Trophoblast cell (in vitro differentiated cells and primary cell): ENCODE results near the gene TNS1.

Source experiments
- DNase-seq, 2 donors: peaks; one replicate each; pipeline ENCODE4 v3.0.0-alpha.2; 2016
- H2AFZ ChIP-seq: 2 replicates; pipeline ENCODE4 v1.6.1; 2013; ENCODE audit warnings: low read length, moderate library complexity, mild to moderate bottlenecking; ENCODE audit not compliant: insufficient read depth, poor library complexity
- H2AK5ac ChIP-seq: 2 replicates; pipeline ENCODE4 v1.6.1; 2013; ENCODE audit warnings: mild to moderate bottlenecking, low read length
- H2BK120ac ChIP-seq: 2 replicates; pipeline ENCODE4 v1.6.1; 2013; ENCODE audit warnings: low read length, mild to moderate bottlenecking, moderate library complexity; ENCODE audit not compliant: insufficient read depth, poor library complexity
- H2BK12ac ChIP-seq: 2 replicates; pipeline ENCODE4 v1.6.1; 2013; ENCODE audit warnings: mild to moderate bottlenecking, low read length, moderate library complexity
- H2BK5ac ChIP-seq: 2 replicates; pipeline ENCODE4 v1.6.1; 2013; ENCODE audit warnings: low read length, low read depth, moderate library complexity, mild to moderate bottlenecking; ENCODE audit not compliant: poor library complexity
- H3K14ac ChIP-seq: 2 replicates; pipeline ENCODE4 v1.6.1; 2013; ENCODE audit warnings: mild to moderate bottlenecking, low read length
- H3K18ac ChIP-seq: 2 replicates; pipeline ENCODE4 v1.6.1; 2013; ENCODE audit warnings: mild to moderate bottlenecking, low read length
- H3K23ac ChIP-seq: 2 replicates; pipeline ENCODE4 v1.6.1; 2013; ENCODE audit warnings: low read length
- H3K27ac ChIP-seq: 2 replicates; pipeline ENCODE4 v1.5.1; 2013; ENCODE audit warnings: low read depth, mild to moderate bottlenecking, inconsistent platforms, low read length, moderate library complexity
- H3K27me3 ChIP-seq: 2 replicates; pipeline ENCODE4 v1.6.1; 2013; ENCODE audit warnings: inconsistent platforms, mild to moderate bottlenecking, low read length, moderate library complexity; ENCODE audit not compliant: insufficient read depth
- H3K36me3 ChIP-seq, 2 experiments: 1 replicate in 1 of 2; 2 replicates in 1 of 2; pipeline ENCODE4 v1.6.1; 2013; ENCODE audit warnings: low read length in 2 of 2, mild to moderate bottlenecking in 2 of 2, moderate library complexity in 1 of 2; ENCODE audit not compliant: insufficient read depth in 2 of 2, control insufficient read depth in 1 of 2
- H3K4ac ChIP-seq: 2 replicates; pipeline ENCODE4 v1.6.1; 2013; ENCODE audit warnings: low read depth, mild to moderate bottlenecking, low read length, moderate library complexity
- H3K4me1 ChIP-seq, 2 experiments: 1 replicate in 1 of 2; 2 replicates in 1 of 2; pipeline ENCODE4 v1.6.1; 2013; ENCODE audit warnings: low read length in 2 of 2, mild to moderate bottlenecking in 2 of 2, moderate library complexity in 1 of 2; ENCODE audit not compliant: insufficient read depth in 2 of 2, control insufficient read depth in 1 of 2
- H3K4me2 ChIP-seq: 2 replicates; pipeline ENCODE4 v1.6.1; 2013; ENCODE audit warnings: inconsistent platforms, mild to moderate bottlenecking, low read length, moderate library complexity
- H3K4me3 ChIP-seq: 2 replicates; pipeline ENCODE4 v1.5.1; 2013; ENCODE audit warnings: mild to moderate bottlenecking, low read depth, low read length, inconsistent platforms
- H3K79me1 ChIP-seq: one replicate; pipeline ENCODE4 v1.6.1; 2013; ENCODE audit warnings: low read length
- H3K79me2 ChIP-seq: 2 replicates; pipeline ENCODE4 v1.6.1; 2013; ENCODE audit warnings: low read length, mild to moderate bottlenecking; ENCODE audit not compliant: control insufficient read depth, insufficient read depth, poor library complexity
- H3K9ac ChIP-seq: 2 replicates; pipeline ENCODE4 v1.6.1; 2013; ENCODE audit warnings: mild to moderate bottlenecking, low read length
- H3K9me3 ChIP-seq: 2 replicates; pipeline ENCODE4 v1.6.1; 2013; ENCODE audit warnings: low read depth, mild to moderate bottlenecking, control low read depth, inconsistent platforms, low read length; ENCODE audit not compliant: insufficient read depth
- H4K12ac ChIP-seq: 2 replicates; pipeline ENCODE4 v1.6.1; 2013; ENCODE audit warnings: low read depth, mild to moderate bottlenecking, low read length, moderate library complexity
- H4K8ac ChIP-seq: 2 replicates; pipeline ENCODE4 v1.6.1; 2013; ENCODE audit warnings: low read depth, mild to moderate bottlenecking, low read length, moderate library complexity
- H4K91ac ChIP-seq: one replicate; pipeline ENCODE4 v1.6.1; 2013; ENCODE audit warnings: low read depth, mild to moderate bottlenecking, low read length, moderate library complexity
- WGBS: extraction: QIAGEN DNeasy Blood & Tissue Kit; methylation state at CpG from one replicate; pipeline ENCODE4 v1.1.7; 2013; ENCODE audit warnings: missing lambda C conversion rate; ENCODE audit not compliant: insufficient read length, insufficient coverage; ENCODE audit errors: extremely low coverage; 5-methylcytosine and 5-hydroxymethylcytosine counted together

The TNS1 gene

DNA sequence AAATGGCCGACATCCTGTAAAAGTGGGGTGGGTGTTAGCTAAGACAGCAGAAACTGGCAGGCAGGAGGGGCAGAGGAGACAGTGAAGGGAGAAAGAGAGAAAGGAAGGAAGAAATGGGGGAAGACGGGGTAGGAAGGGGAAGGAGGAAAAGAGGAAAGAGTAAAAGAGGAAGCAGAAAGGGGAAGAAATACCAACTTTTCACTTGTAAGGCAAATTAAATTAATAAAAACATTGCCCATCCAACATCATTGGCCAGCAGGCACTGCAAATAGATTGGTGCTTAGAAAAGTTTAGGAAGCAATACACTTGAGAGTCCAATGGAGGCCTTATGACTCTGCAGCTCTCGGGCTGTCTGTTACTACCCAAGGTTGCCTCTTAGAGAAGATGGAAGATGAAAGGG lies 116.7 kb downstream of the TNS1 start:
- no peaks in the 10 kb centered on the region for H3K36me3 ChIP-seq
- H2BK5ac ChIP-seq, result no peak overlapping the region
- no peak overlapping the region for H3K23ac ChIP-seq
- no peak overlapping the region for H2AK5ac ChIP-seq
- no peak overlapping the region for H4K8ac ChIP-seq
- no peak overlapping the region for H3K27ac ChIP-seq
- H3K9me3 ChIP-seq, result peaks cover 6% of the 10 kb centered on the region
- H2BK12ac ChIP-seq, result no peak overlapping the region
- H3K79me1 ChIP-seq, result no peaks in the 10 kb centered on the region
- no peak overlapping the region for H3K4ac ChIP-seq
- 100% methylated on average over 1 of the region's 3 CpGs for WGBS
- no peaks in the 10 kb centered on the region for H3K27me3 ChIP-seq
- no peak overlapping the region for H2BK120ac ChIP-seq
- H3K79me2 ChIP-seq, result no peaks in the 10 kb centered on the region
- no peak overlapping the region for H4K91ac ChIP-seq
- no peak overlapping the region for H3K9ac ChIP-seq
- no peak for DNase-seq
- H3K4me3 ChIP-seq, result no peak overlapping the region
- H3K4me1 ChIP-seq, result no peaks in the 10 kb centered on the region
- no peak overlapping the region for H2AFZ ChIP-seq
- no peak overlapping the region for H3K18ac ChIP-seq
- no peak overlapping the region for H3K14ac ChIP-seq
- H3K4me2 ChIP-seq, result no peak overlapping the region
- H4K12ac ChIP-seq, result no peak overlapping the region

DNA sequence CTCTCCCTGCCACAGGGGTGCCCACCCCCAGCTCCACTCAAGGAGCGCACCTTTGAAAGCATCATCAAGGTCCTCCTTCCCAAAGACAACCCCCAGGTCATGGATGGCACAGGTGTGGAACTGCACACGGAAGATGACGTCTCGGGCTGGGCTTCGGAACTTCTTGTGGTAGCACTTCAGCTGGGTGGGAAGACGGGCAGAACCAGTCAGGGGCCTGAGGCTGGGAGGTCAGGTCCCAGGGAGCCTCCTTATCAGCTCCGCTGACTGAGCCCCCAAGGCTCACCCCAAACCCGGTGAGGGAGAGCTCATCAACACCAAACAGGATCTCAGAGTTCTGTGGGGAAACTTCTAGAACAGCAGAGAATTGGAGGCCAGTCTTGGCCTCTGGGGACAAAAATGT lies 117.8 kb downstream of the TNS1 start:
- no peak overlapping the region for H3K27ac ChIP-seq
- H3K18ac ChIP-seq, result no peak overlapping the region
- no peaks in the 10 kb centered on the region for H3K79me2 ChIP-seq
- DNase-seq, result no peak
- no peak overlapping the region for H2BK120ac ChIP-seq
- H2AFZ ChIP-seq, result no peak overlapping the region
- H4K12ac ChIP-seq, result no peak overlapping the region
- WGBS, result no CpG with 5 or more reads among the region's 8 CpGs
- no peaks in the 10 kb centered on the region for H3K36me3 ChIP-seq
- no peak overlapping the region for H3K9ac ChIP-seq
- no peak overlapping the region for H3K23ac ChIP-seq
- no peak overlapping the region for H2AK5ac ChIP-seq
- H4K91ac ChIP-seq, result no peak overlapping the region
- H3K14ac ChIP-seq, result no peak overlapping the region
- no peaks in the 10 kb centered on the region for H3K79me1 ChIP-seq
- H2BK5ac ChIP-seq, result no peak overlapping the region
- H3K4ac ChIP-seq, result no peak overlapping the region
- H3K27me3 ChIP-seq, result no peaks in the 10 kb centered on the region
- no peak overlapping the region for H4K8ac ChIP-seq
- no peak overlapping the region for H3K4me3 ChIP-seq
- no peaks in the 10 kb centered on the region for H3K4me1 ChIP-seq
- no peak overlapping the region for H2BK12ac ChIP-seq
- H3K9me3 ChIP-seq, result peaks cover 4% of the 10 kb centered on the region
- no peak overlapping the region for H3K4me2 ChIP-seq

DNA sequence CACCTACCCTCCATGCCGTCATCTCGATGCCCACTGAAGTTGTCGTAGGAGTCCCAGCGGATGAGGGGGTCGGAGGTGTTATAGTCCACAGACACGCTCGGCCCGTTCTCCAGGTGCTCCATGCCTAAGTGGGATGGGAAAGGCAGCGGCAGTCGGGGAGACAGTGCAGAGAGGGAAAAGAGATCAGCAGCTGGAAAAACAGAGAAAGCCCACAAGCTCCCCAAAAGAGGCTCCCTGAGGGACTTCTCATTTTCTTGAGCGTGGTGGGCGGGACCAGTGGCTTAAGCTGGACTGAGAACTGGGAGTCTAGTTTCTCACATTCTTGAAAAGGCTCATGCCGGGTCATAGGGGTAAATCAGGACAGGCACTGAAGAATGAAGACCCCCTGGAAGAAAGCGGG lies 121.9 kb downstream of the TNS1 start:
- H3K4me3 ChIP-seq, result no peak overlapping the region
- no peak overlapping the region for H3K14ac ChIP-seq
- H3K9me3 ChIP-seq, result no peaks in the 10 kb centered on the region
- H3K4me2 ChIP-seq, result no peak overlapping the region
- no peak overlapping the region for H2AFZ ChIP-seq
- no peaks in the 10 kb centered on the region for H3K4me1 ChIP-seq
- H3K36me3 ChIP-seq, result no peaks in the 10 kb centered on the region
- H2BK5ac ChIP-seq, result no peak overlapping the region
- no peak overlapping the region for H2AK5ac ChIP-seq
- no CpG with 5 or more reads among the region's 14 CpGs for WGBS
- no peaks in the 10 kb centered on the region for H3K27me3 ChIP-seq
- H3K18ac ChIP-seq, result no peak overlapping the region
- DNase-seq, result no peak
- H3K27ac ChIP-seq, result no peak overlapping the region
- no peaks in the 10 kb centered on the region for H3K79me1 ChIP-seq
- H4K91ac ChIP-seq, result no peak overlapping the region
- no peak overlapping the region for H3K23ac ChIP-seq
- H4K8ac ChIP-seq, result no peak overlapping the region
- H2BK120ac ChIP-seq, result no peak overlapping the region
- no peak overlapping the region for H3K9ac ChIP-seq
- no peaks in the 10 kb centered on the region for H3K79me2 ChIP-seq
- H3K4ac ChIP-seq, result no peak overlapping the region
- no peak overlapping the region for H2BK12ac ChIP-seq
- no peak overlapping the region for H4K12ac ChIP-seq

DNA sequence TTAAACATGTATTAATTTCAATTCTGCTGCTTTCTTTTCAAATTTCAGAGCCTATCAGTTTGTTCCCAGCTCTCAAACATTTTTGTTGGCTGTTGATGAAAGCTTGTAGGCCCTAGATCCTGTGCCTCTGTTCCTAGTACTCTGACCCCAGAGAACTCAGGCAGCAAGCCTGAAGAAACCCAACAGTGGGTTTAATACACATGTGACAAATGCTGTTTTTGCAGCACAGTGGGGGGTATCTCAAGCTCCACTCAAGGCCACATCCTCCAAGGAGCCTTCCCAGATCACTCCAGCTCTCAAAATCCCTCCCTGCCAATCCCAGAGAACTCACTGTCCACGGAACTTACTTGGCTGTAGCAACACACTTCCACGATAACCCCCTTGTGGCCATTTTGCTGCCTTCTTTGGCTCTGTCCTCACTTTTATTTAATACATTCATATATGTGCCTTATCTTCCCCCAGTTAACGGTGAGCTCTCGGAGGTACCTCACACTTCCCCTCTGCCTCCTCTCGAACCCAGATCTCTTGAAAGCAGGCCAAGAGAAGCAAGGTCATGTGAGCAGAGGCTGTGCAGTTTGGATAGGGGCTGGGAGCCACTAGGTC lies 122.4 kb downstream of the TNS1 start:
- Histone ChIP-seq H2AK5ac (no peak overlapping the region), H2BK12ac (no peak overlapping the region), H3K18ac (no peak overlapping the region), H3K79me1 (no peaks in the 10 kb centered on the region), H4K8ac (no peak overlapping the region), H2AFZ (no peak overlapping the region), H2BK5ac (no peak overlapping the region), H3K27ac (no peak overlapping the region), H4K91ac (no peak overlapping the region), H3K4me3 (no peak overlapping the region), H3K14ac (no peak overlapping the region), H3K4me2 (no peak overlapping the region), H3K36me3 (no peaks in the 10 kb centered on the region), H2BK120ac (no peak overlapping the region), H3K9ac (no peak overlapping the region), H3K4ac (no peak overlapping the region), H3K9me3 (no peaks in the 10 kb centered on the region), H3K4me1 (no peaks in the 10 kb centered on the region), H3K27me3 (no peaks in the 10 kb centered on the region), H3K79me2 (no peaks in the 10 kb centered on the region), H3K23ac (no peak overlapping the region), H4K12ac (no peak overlapping the region)
- WGBS, result no CpG with 5 or more reads among the region's 5 CpGs
- no peak for DNase-seq
